ENCODE data around the gene ASCL5. TPM values are rescaled to one million over a fixed set of nuclear protein-coding genes. Genes with fewer than 3 reads are reported as not detected.

Gene ASCL5
- total RNA-seq, 6 experiments from 2014 or later = not detected

DNA sequence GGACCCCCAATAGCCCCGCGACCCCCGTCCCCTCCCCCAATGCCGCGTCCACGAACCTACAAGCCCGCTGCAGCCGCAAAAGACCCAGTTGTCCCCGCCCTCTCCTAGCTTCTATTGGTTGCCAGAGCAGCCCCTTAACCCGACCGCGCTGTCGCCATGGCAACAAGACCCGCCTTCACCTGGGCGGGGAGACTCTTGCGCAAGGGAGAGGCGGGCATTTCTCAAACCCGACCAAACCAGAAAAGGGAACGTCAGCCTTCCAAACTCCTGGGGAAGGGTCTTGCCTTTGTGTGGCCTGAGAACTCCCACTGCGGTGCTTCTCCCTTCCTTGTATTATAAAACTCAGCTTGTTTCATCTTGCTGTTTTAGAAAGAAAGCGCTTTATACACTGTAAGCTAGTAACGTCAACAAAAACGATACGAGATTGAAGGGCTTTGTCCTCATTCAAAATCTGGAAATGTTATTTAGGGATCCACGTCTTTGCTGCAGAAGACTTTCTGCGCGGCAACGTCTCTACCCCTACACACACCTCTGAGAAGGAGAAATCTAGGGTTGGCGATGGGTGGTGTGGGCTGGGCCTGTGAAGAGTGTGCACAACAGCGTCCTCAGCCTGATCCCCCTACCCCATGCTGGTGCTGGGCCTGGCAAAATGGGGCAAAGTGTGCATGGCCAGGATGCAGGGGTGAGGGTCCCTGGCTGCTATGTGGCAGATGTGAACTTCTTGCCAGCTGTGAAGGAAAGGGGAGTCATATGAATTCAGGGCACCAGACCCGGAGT lies 27.6 kb upstream of the ASCL5 start, which contains the start of gene TMEM9:
Gene TMEM9, minus strand, starts transcription at position 86 of the 777 bp plus-strand sequence. CDS start 551 bp downstream, outside the sequence.
- 10% methylated on average over 22 of the region's 31 CpGs for WGBS (ENCODE audit: insufficient coverage, low coverage, low lambda C conversion rate, missing lambda C conversion rate)
- H3K4me3 ChIP-seq = peak within 1 kb of the TSS; percentile 71 to 94 (median 87)
- no peaks in the 10 kb centered on the region for H3K27me3 ChIP-seq
- peak within 1 kb of the TSS; percentile 53 to 78 (median 54) for H3K27ac ChIP-seq
- H3K4me1 ChIP-seq = peaks cover 0 to 6% (median 2%) of the 10 kb centered on the region in 4 donors
- ATAC-seq (peak; percentile 95 to 97 (median 96)), DNase-seq (peak; percentile 98 to 99 (median 98))
- intact Hi-C loops (cut with DNase I) = no loop called here
- TF ChIP-seq, protein P1, sequence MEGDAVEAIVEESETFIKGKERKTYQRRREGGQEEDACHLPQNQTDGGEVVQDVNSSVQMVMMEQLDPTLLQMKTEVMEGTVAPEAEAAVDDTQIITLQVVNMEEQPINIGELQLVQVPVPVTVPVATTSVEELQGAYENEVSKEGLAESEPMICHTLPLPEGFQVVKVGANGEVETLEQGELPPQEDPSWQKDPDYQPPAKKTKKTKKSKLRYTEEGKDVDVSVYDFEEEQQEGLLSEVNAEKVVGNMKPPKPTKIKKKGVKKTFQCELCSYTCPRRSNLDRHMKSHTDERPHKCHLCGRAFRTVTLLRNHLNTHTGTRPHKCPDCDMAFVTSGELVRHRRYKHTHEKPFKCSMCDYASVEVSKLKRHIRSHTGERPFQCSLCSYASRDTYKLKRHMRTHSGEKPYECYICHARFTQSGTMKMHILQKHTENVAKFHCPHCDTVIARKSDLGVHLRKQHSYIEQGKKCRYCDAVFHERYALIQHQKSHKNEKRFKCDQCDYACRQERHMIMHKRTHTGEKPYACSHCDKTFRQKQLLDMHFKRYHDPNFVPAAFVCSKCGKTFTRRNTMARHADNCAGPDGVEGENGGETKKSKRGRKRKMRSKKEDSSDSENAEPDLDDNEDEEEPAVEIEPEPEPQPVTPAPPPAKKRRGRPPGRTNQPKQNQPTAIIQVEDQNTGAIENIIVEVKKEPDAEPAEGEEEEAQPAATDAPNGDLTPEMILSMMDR (IDR thresholded peaks at IDR 0.05) = no peak
- TF ChIP-seq POLR2A (IDR thresholded peaks at IDR 0.05) = no peak
- H3K36me3 ChIP-seq = peaks cover 0 to 7% (median 0%) of the 10 kb centered on the region in 4 donors
- H3K9me3 ChIP-seq = no peaks in the 10 kb centered on the region

DNA sequence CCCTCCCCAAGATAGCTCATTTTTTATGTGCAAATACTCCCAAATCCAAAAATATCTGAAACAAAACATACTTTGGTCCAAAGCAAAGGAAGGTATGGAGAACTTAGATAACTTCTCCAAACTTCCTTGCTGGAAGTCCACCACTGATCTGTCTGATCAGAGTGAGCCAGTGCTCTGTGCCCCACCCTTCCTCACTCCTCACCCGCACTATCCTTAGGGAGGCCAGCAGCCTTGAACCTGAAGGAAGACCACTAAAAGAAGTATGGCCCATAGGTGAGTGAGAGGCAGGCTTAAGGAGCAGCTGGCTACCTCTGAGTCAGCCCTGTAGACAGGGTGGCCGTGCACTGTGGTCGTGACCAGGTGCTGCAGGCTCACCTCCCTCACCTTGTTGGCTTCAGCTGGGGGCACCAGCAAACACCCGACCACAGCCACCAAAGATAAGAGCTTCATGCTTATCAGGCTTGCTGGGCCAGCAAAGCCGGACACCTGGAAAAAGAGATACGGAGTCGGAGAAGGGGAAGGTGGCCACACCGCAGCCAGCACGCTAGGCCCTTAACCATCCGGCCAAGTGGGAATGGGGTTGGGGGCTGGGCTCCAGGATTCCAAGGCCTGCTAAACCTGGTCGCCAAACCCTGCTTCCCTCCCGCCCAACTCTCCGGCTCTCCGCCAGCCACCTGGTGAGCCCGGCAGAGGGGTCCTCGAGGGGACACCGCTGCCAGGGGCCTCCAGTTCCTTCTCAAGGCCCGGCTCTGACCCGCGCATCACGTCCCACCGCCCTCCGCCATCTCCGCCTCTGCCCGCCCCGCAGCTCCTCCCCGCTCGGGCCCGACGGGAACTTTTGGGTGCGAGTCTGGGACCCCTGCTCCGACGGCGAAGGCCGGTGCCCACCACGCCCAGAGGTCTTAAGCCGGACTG lies 26.7 kb upstream of the ASCL5 start:
- DNase-seq = no peak
- no peaks in the 10 kb centered on the region for H3K27me3 ChIP-seq
- H3K4me3 ChIP-seq = peak overlapping the region; percentile 71 to 94 (median 87)
- peak overlapping the region; percentile 53 to 78 (median 54) for H3K27ac ChIP-seq
- TF ChIP-seq, protein P1 (IDR thresholded peaks at IDR 0.05) = no peak
- TF ChIP-seq POLR2A (IDR thresholded peaks at IDR 0.05) = no peak
- WGBS (ENCODE audit: insufficient coverage, low coverage, low lambda C conversion rate, missing lambda C conversion rate) = 0% methylated on average over 24 of the region's 37 CpGs
- H3K36me3 ChIP-seq = peaks cover 0 to 7% (median 0%) of the 10 kb centered on the region in 4 donors
- peak; percentile 80 to 83 (median 82) for ATAC-seq
- H3K4me1 ChIP-seq = peaks cover 0 to 6% (median 2%) of the 10 kb centered on the region in 4 donors
- no peaks in the 10 kb centered on the region for H3K9me3 ChIP-seq
- intact Hi-C loops (cut with DNase I) = no loop called here

DNA sequence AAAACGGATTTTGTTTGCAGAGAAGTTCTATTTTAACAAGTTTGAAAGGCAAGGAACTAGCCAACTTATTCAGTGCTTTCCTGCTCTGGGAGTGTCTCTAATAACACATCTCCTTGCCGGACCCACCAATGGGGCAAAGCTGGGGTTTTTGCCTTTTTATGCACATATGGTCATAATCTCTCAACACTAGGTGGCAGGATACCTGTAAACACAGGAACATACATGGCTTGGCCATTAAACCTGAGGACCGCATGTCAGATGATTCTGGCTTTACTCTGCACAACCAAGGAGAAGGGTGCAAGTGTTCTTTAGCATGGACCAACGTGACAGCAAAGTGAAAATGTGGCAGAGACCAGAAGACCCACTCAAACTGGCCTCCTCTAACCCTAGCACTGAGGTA lies 22.4 kb upstream of the ASCL5 start:
- WGBS (ENCODE audit: insufficient coverage, low coverage, low lambda C conversion rate, missing lambda C conversion rate) = 49% methylated on average over 4 of the region's 4 CpGs
- Histone ChIP-seq H3K4me1 (peaks cover 0 to 6% (median 0%) of the 10 kb centered on the region in 4 donors), H3K9me3 (no peaks in the 10 kb centered on the region), H3K27me3 (no peaks in the 10 kb centered on the region), H3K27ac (no peak overlapping the region), H3K4me3 (no peak overlapping the region), H3K36me3 (peaks cover 0 to 15% (median 7%) of the 10 kb centered on the region in 4 donors)
- TF ChIP-seq POLR2A (IDR thresholded peaks at IDR 0.05) = no peak
- TF ChIP-seq, protein P1 (IDR thresholded peaks at IDR 0.05) = peak; percentile 44 to 59 (median 52)
- ATAC-seq (peak; percentile 48 to 56 (median 52)), DNase-seq (no peak)
- intact Hi-C loops (cut with DNase I) = no loop called here

DNA sequence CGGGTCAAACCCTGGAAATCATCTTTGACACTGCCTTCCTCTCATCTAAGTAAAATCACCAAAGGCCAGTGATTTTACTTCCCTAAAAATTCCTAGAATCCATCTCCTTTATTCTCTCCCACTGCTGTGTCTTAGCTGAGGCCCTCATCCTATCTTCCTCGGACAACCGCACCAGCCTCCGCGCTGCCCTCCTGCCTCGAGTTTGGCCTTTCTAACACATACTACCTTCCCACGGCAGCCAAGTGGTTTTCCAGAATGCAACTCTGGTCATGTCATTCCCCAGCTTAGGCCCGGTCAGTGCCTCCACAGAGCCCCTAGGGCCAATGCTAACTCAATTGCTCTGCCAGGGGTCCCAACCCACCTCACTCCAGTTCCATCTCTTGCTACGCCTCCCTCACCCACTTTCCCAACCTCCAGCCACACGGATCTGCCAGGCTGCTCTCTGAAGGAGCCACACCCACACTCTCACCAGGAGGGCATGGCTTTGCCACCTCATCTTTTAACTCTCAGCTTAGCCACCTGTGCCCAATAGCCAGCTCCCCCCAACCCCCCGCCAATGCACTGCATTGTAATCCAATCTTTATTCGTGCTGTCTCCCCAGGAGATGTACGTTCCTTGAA lies 20.5 kb upstream of the ASCL5 start:
- Histone ChIP-seq H3K36me3 (peaks cover 0 to 28% (median 11%) of the 10 kb centered on the region in 4 donors), H3K9me3 (no peaks in the 10 kb centered on the region), H3K27me3 (no peaks in the 10 kb centered on the region), H3K4me3 (no peak overlapping the region), H3K4me1 (no peaks in the 10 kb centered on the region), H3K27ac (no peak overlapping the region)
- no peak for ATAC-seq
- intact Hi-C loops (cut with DNase I) = no loop called here
- DNase-seq = no peak
- no peak for TF ChIP-seq POLR2A (IDR thresholded peaks at IDR 0.05)
- TF ChIP-seq, protein P1 (IDR thresholded peaks at IDR 0.05) = no peak
- 86% methylated on average over 11 of the region's 13 CpGs for WGBS (ENCODE audit: insufficient coverage, low coverage, low lambda C conversion rate, missing lambda C conversion rate)
